WTC11 (cell line): ENCODE measurements around the gene NFYB.

Source experiments
- ATF1 ChIP-seq: sonication (generic); formaldehyde crosslinking; IDR thresholded peaks from 2 replicates; pipeline ENCODE4 v1.8.1; 2023; ENCODE audit warnings: mild to moderate bottlenecking, moderate library complexity, missing genetic modification reagents
- CDX4 ChIP-seq: fragments of 250-450 bp; sonication (Bioruptor Pico); IDR thresholded peaks from 2 replicates; pipeline ENCODE4 v1.9.0; 2021; ENCODE audit warnings: moderate library complexity, mild to moderate bottlenecking, inconsistent platforms, borderline replicate concordance
- CTCF ChIP-seq: fragments of 200-600 bp; IDR thresholded peaks from 2 replicates; pipeline ENCODE4 v1.8.0; 2022; ENCODE audit warnings: antibody characterized with exemption
- ESRRA ChIP-seq: sonication (generic); formaldehyde crosslinking; IDR thresholded peaks from 2 replicates; pipeline ENCODE4 v1.8.1; 2022; ENCODE audit warnings: mild to moderate bottlenecking, missing genetic modification reagents, borderline replicate concordance
- FOXJ3 ChIP-seq: sonication (generic); formaldehyde crosslinking; IDR thresholded peaks from 2 replicates; pipeline ENCODE4 v1.9.0; 2021; ENCODE audit warnings: missing genetic modification reagents, mild to moderate bottlenecking, borderline replicate concordance
- JAZF1 ChIP-seq: fragments of 250-450 bp; sonication (Bioruptor Pico); IDR thresholded peaks from 2 replicates; pipeline ENCODE4 v1.9.0; 2021; ENCODE audit warnings: moderate library complexity, mild to moderate bottlenecking, inconsistent platforms
- SMAD3 ChIP-seq: sonication (generic); formaldehyde crosslinking; IDR thresholded peaks from 2 replicates; pipeline ENCODE4 v1.8.0; 2022; ENCODE audit warnings: missing genetic modification reagents, mild to moderate bottlenecking, borderline replicate concordance
- TCF7 ChIP-seq: sonication (generic); formaldehyde crosslinking; IDR thresholded peaks from 2 replicates; pipeline ENCODE4 v1.8.0; 2022; ENCODE audit warnings: mild to moderate bottlenecking, low read depth, missing genetic modification reagents, moderate library complexity
- ZNF138 ChIP-seq: sonication (generic); formaldehyde crosslinking; conservative IDR thresholded peaks from 2 replicates; pipeline ENCODE4 v1.8.1; 2022; ENCODE audit warnings: mild to moderate bottlenecking, moderate library complexity, missing genetic modification reagents

GRCh38 chr12:104181313-104181712, 43.3 kb upstream of the NFYB start:
- no peak for TF ChIP-seq CTCF
- no peak for TF ChIP-seq JAZF1 (CRISPR knock-in tag)
- no peak for TF ChIP-seq SMAD3 (CRISPR knock-in tag)
- TF ChIP-seq ESRRA (CRISPR knock-in tag), result no peak
- no peak for TF ChIP-seq ZNF138
- no peak for TF ChIP-seq FOXJ3 (CRISPR knock-in tag)
- TF ChIP-seq TCF7 (CRISPR knock-in tag), result no peak
- TF ChIP-seq CDX4 (CRISPR knock-in tag), result no peak
- TF ChIP-seq ATF1 (CRISPR knock-in tag), result no peak
